H1 (cell line): ENCODE results near the gene KIAA0319L. TPM values are rescaled to one million over a fixed set of nuclear protein-coding genes. Genes with fewer than 3 reads are reported as not detected.

ENCODE experiments used
- CTCF ChIA-PET: fragments of 300-600 bp; sonication (Branson Sonifier 250); formaldehyde crosslinking; loops from one replicate; lab custom pipeline; 2021; ENCODE audit not compliant: partially characterized antibody; lab: Charles Lee
- POLR2A ChIA-PET: fragments of 300-600 bp; sonication (Branson Sonifier 250); formaldehyde crosslinking; loops from one replicate; lab custom pipeline; 2021; ENCODE audit warnings: inconsistent platforms; ENCODE audit not compliant: partially characterized antibody; lab: Charles Lee
- DNase-seq, 2 experiments: peaks; one replicate each; pipeline versions ENCODE4 v3.0.0 to v3.0.0-alpha.2; 2010 to 2022; ENCODE audit warnings: low spot score in 2 of 2, low read depth in 1 of 2, mixed read lengths in 1 of 2
- FAIRE-seq: peaks from 2 replicates; lab custom pipeline; 2011; peaks lifted over from hg19 to GRCh38; lab: Jason Lieb, UNC
- H2AFZ ChIP-seq: 2 replicates; pipeline ENCODE4 v1.8.1; 2012; ENCODE audit warnings: low read length, inconsistent platforms
- H2AK5ac ChIP-seq: 2 replicates; pipeline ENCODE4 v1.6.1; 2013; ENCODE audit warnings: low read depth, low read length
- H2BK120ac ChIP-seq: replicated peaks from 2 replicates; pipeline ENCODE3; 2013; ENCODE audit warnings: low read depth, low read length, inconsistent platforms
- H2BK12ac ChIP-seq: 2 replicates; pipeline ENCODE4 v1.6.1; 2013; ENCODE audit warnings: low read depth, low read length
- H2BK15ac ChIP-seq: 2 replicates; pipeline ENCODE4 v1.6.1; 2013; ENCODE audit warnings: low read length
- H2BK20ac ChIP-seq: 2 replicates; pipeline ENCODE4 v1.6.1; 2013; ENCODE audit warnings: low read length
- H2BK5ac ChIP-seq: 2 replicates; pipeline ENCODE4 v1.6.1; 2013; ENCODE audit warnings: low read depth, low read length
- H3K14ac ChIP-seq: 2 replicates; pipeline ENCODE4 v1.6.1; 2013; ENCODE audit warnings: inconsistent platforms; ENCODE audit not compliant: insufficient read length
- H3K18ac ChIP-seq: 2 replicates; pipeline ENCODE4 v1.6.1; 2013; ENCODE audit warnings: low read length; ENCODE audit errors: extremely low read depth
- H3K23ac ChIP-seq: 2 replicates; pipeline ENCODE4 v1.6.1; 2013; ENCODE audit warnings: inconsistent platforms; ENCODE audit not compliant: insufficient read length
- H3K23me2 ChIP-seq: 2 replicates; pipeline ENCODE4 v1.6.1; 2013; ENCODE audit warnings: low read depth, low read length
- H3K27ac ChIP-seq: 2 replicates; pipeline ENCODE4 v1.6.1; 2011; ENCODE audit warnings: low read depth, low read length, inconsistent platforms
- H3K27me3 ChIP-seq, 4 experiments: replicated peaks in 1 of 4; 1 replicate in 1 of 4; 2 replicates in 3 of 4; pipeline versions ENCODE4 v1.6.1 to v1.8.1; 2011 to 2013; ENCODE audit warnings: low read length in 3 of 4, mild to moderate bottlenecking in 3 of 4, inconsistent platforms in 2 of 4, mixed read lengths in 2 of 4, moderate library complexity in 1 of 4; ENCODE audit not compliant: control insufficient read depth in 3 of 4, insufficient read depth in 3 of 4; ENCODE audit errors: extremely low read depth in 1 of 4
- H3K36me3 ChIP-seq, 4 experiments: 2 replicates each; pipeline versions ENCODE4 v1.6.1 to v1.8.1; 2011 to 2013; ENCODE audit warnings: mild to moderate bottlenecking in 4 of 4, low read length in 3 of 4, moderate library complexity in 2 of 4, control low read depth in 1 of 4, inconsistent platforms in 1 of 4; ENCODE audit not compliant: insufficient read depth in 4 of 4, control insufficient read depth in 2 of 4
- H3K4ac ChIP-seq: replicated peaks from 2 replicates; pipeline ENCODE3; 2013; ENCODE audit warnings: low read length, low read depth, mixed read lengths, inconsistent platforms; ENCODE audit not compliant: insufficient read length
- H3K4me1 ChIP-seq, 4 experiments: replicated peaks in 1 of 4; 1 replicate in 1 of 4; 2 replicates in 3 of 4; pipeline versions ENCODE4 v1.6.1 to v1.8.1; 2011 to 2013; ENCODE audit warnings: low read length in 3 of 4, inconsistent platforms in 2 of 4, mixed read lengths in 1 of 4; ENCODE audit not compliant: insufficient read depth in 4 of 4, control insufficient read depth in 3 of 4
- H3K4me2 ChIP-seq, 2 experiments: 2 replicates each; pipeline versions ENCODE4 v1.6.1 to v1.8.1; 2011 to 2013; ENCODE audit warnings: low read depth in 2 of 2, low read length in 2 of 2, control low read depth in 1 of 2, inconsistent platforms in 1 of 2, mild to moderate bottlenecking in 1 of 2; ENCODE audit not compliant: insufficient read depth in 1 of 2
- H3K4me3 ChIP-seq, 4 experiments: fragments of 200-600, 300-600 bp in 1 of 4; sonication (generic), shearing (Covaris generic), sonication (Bioruptor Twin) in 1 of 4; 2 replicates each; pipeline versions ENCODE4 v1.5.1 to v1.8.1; 2011 to 2016; ENCODE audit warnings: low read length in 4 of 4, low read depth in 3 of 4, control low read depth in 2 of 4, inconsistent platforms in 2 of 4, mild to moderate bottlenecking in 2 of 4, mixed read lengths in 1 of 4, moderate library complexity in 1 of 4; ENCODE audit not compliant: insufficient read depth in 2 of 4; ENCODE audit errors: extremely low read depth in 1 of 4
- H3K56ac ChIP-seq: replicated peaks from 2 replicates; pipeline ENCODE3; 2013; ENCODE audit warnings: low read depth, mild to moderate bottlenecking, mixed read lengths, low read length, inconsistent platforms; ENCODE audit not compliant: insufficient read length
- H3K79me1 ChIP-seq: 2 replicates; pipeline ENCODE4 v1.6.1; 2013; ENCODE audit warnings: low read depth, low read length, control low read depth
- H3K79me2 ChIP-seq, 2 experiments: 2 replicates each; pipeline versions ENCODE4 v1.6.1 to v1.8.1; 2012 to 2013; ENCODE audit warnings: low read length in 2 of 2, mild to moderate bottlenecking in 2 of 2, inconsistent platforms in 1 of 2; ENCODE audit not compliant: insufficient read depth in 2 of 2, control insufficient read depth in 1 of 2
- H3K9ac ChIP-seq, 4 experiments: replicated peaks in 1 of 4; 1 replicate in 1 of 4; 2 replicates in 3 of 4; pipeline versions ENCODE4 v1.6.1 to v1.8.1; 2011 to 2013; ENCODE audit warnings: low read depth in 3 of 4, low read length in 3 of 4, control low read depth in 2 of 4, mild to moderate bottlenecking in 2 of 4, moderate library complexity in 2 of 4, inconsistent platforms in 1 of 4; ENCODE audit errors: extremely low read depth in 1 of 4
- H3K9me3 ChIP-seq, 2 experiments: 2 replicates each; pipeline versions ENCODE4 v1.6.1 to v1.8.1; 2012 to 2013; ENCODE audit warnings: mild to moderate bottlenecking in 2 of 2, moderate library complexity in 2 of 2, control low read depth in 1 of 2, inconsistent platforms in 1 of 2, low read depth in 1 of 2, low read length in 1 of 2, mixed read lengths in 1 of 2; ENCODE audit not compliant: insufficient read depth in 2 of 2
- H4K20me1 ChIP-seq, 2 experiments: replicated peaks in 1 of 2; 2 replicates each; pipeline versions ENCODE3 to v1.8.1; 2011 to 2013; ENCODE audit warnings: inconsistent platforms in 2 of 2, low read length in 2 of 2, mild to moderate bottlenecking in 1 of 2; ENCODE audit not compliant: insufficient read depth in 2 of 2, control insufficient read depth in 1 of 2
- H4K5ac ChIP-seq: 2 replicates; pipeline ENCODE4 v1.6.1; 2013; ENCODE audit warnings: low read length, low read depth, mixed read lengths, inconsistent platforms; ENCODE audit not compliant: insufficient read length
- H4K8ac ChIP-seq: 2 replicates; pipeline ENCODE4 v1.8.0; 2013; ENCODE audit warnings: mild to moderate bottlenecking, moderate library complexity, low read length, inconsistent platforms; ENCODE audit not compliant: insufficient read depth; ENCODE audit errors: extremely low read depth
- H4K91ac ChIP-seq: replicated peaks from 2 replicates; pipeline ENCODE3; 2013; ENCODE audit warnings: low read length, mixed read lengths, inconsistent platforms; ENCODE audit not compliant: insufficient read length
- ATF3 ChIP-seq: IDR thresholded peaks from 2 replicates; pipeline ENCODE4 v1.6.1; 2011; ENCODE audit warnings: low read depth, mild to moderate bottlenecking, low read length; ENCODE audit not compliant: insufficient read depth
- BACH1 ChIP-seq: IDR thresholded peaks from 2 replicates; pipeline ENCODE4 v1.6.1; 2012; ENCODE audit warnings: low read length, improper control_type of control experiment
- GTF2F1 ChIP-seq: IDR thresholded peaks from 2 replicates; pipeline ENCODE4 v1.6.1; 2012; ENCODE audit warnings: low read depth, low read length, improper control_type of control experiment, borderline replicate concordance
- JUND ChIP-seq: IDR thresholded peaks from 2 replicates; pipeline ENCODE4 v1.6.1; 2011; ENCODE audit warnings: mild to moderate bottlenecking, improper control_type of control experiment, low read length
- KDM4A ChIP-seq: IDR thresholded peaks from one replicate; pipeline ENCODE4 v1.7.1; 2012; ENCODE audit warnings: low read depth, mild to moderate bottlenecking, moderate library complexity, low read length, inconsistent platforms; ENCODE audit not compliant: severe bottlenecking
- PHF8 ChIP-seq: fragments of 200-600 bp; sonication (generic); conservative IDR thresholded peaks from 2 replicates; pipeline ENCODE4 v1.7.1; 2012; ENCODE audit warnings: low read depth, mild to moderate bottlenecking, inconsistent platforms, low read length, moderate library complexity
- POU5F1 ChIP-seq: IDR thresholded peaks from 2 replicates; pipeline ENCODE4 v1.6.1; 2011; ENCODE audit warnings: low read depth, mild to moderate bottlenecking, low read length, moderate library complexity
- RBBP5 ChIP-seq: IDR thresholded peaks from 2 replicates; pipeline ENCODE4 v1.7.1; 2012; ENCODE audit warnings: low read depth, mild to moderate bottlenecking, inconsistent platforms, low read length, moderate library complexity, borderline replicate concordance
- SAP30 ChIP-seq: fragments of 300-600 bp; sonication (generic); IDR thresholded peaks from 2 replicates; pipeline ENCODE4 v1.7.1; 2012; ENCODE audit warnings: low read length, moderate library complexity, mild to moderate bottlenecking, inconsistent platforms; ENCODE audit not compliant: insufficient read depth, insufficient replicate concordance
- SIX5 ChIP-seq: IDR thresholded peaks from 2 replicates; pipeline ENCODE4 v1.6.1; 2011; ENCODE audit warnings: mild to moderate bottlenecking, low read depth, low read length
- SP2 ChIP-seq: IDR thresholded peaks from 2 replicates; pipeline ENCODE4 v1.6.1; 2012; ENCODE audit warnings: mild to moderate bottlenecking, low read length, inconsistent platforms
- SRF ChIP-seq: IDR thresholded peaks from 2 replicates; pipeline ENCODE4 v1.6.1; 2011; ENCODE audit warnings: mild to moderate bottlenecking, low read depth, low read length, moderate library complexity
- WGBS, 2 experiments: shearing (Covaris generic) in 1 of 2; methylation state at CpG; one replicate each; pipeline versions ENCODE4 v1.1.6 to v1.1.7; 2013 to 2015; ENCODE audit warnings: low lambda C conversion rate in 2 of 2, mixed read lengths in 2 of 2, inconsistent platforms in 1 of 2, low coverage in 1 of 2, missing lambda C conversion rate in 1 of 2; ENCODE audit not compliant: insufficient replicate concordance in 2 of 2, insufficient coverage in 1 of 2, insufficient read length in 1 of 2; ENCODE audit errors: extremely low coverage in 1 of 2, missing lambda C conversion rate in 1 of 2; 5-methylcytosine and 5-hydroxymethylcytosine counted together
- polyA plus RNA-seq, 7 experiments: library from polyadenylated mRNA; depleted of rRNA in 3 of 7; stranded (reverse) in 5 of 7; unstranded in 2 of 7; fragments of >200 nt in 5 of 7; fragments of 200-250 nt in 2 of 7; gene quantifications; 1 replicate in 5 of 7; 2 replicates in 1 of 7; 4 replicates in 1 of 7; pipeline versions ENCODE4 v1.2.1 to v1.2.3, GENCODE V29; 2011 to 2013; ENCODE audit warnings: missing spikeins in 2 of 7, mixed read lengths in 2 of 7
- total RNA-seq: library from RNA; stranded (reverse); fragmentation: NEBNext Ultra II Directional; extraction: Animal tissue kit (Norgen Biotek cat#: 25700); gene quantifications from 2 replicates; pipeline ENCODE4 v1.2.1, GENCODE V29; 2021

The KIAA0319L gene
- total and polyA plus RNA-seq, 2 of the 8 experiments (the other 6 are each of a cell fraction or from before 2014, with no cell fraction given): 40.1 to 55.7 TPM

GRCh38 chr1:35594005-35594760, 37.0 kb upstream of the KIAA0319L start:
- no peaks in the 10 kb centered on the region for H3K27me3 ChIP-seq
- no peak overlapping the region for H2BK15ac ChIP-seq
- H3K36me3 ChIP-seq: peaks cover 0 to 3% (median 0%) of the 10 kb centered on the region in 4 experiments; a peak in 2 of 8 replicates
- 91% methylated on average over 9 of the region's 9 CpGs; no CpG with 5 or more reads in 1 of the 2 experiments for WGBS, 2 experiments
- no peak overlapping the region for H3K56ac ChIP-seq
- no peaks in the 10 kb centered on the region for H3K4me1 ChIP-seq
- no peak overlapping the region for H2BK5ac ChIP-seq
- H3K4me3 ChIP-seq: no peak overlapping the region
- no peak overlapping the region for H2AFZ ChIP-seq
- no peak for FAIRE-seq
- H3K18ac ChIP-seq: no peak overlapping the region
- H4K5ac ChIP-seq: no peak overlapping the region
- POLR2A ChIA-PET: interaction anchor here (0.7 to 1.8 kb wide), 8 partner anchors 10 to 411 kb away, joined by 3 to 11 read pairs (median 4); no protein-coding TSS in a partner anchor
- H3K14ac ChIP-seq: no peak overlapping the region
- no peak overlapping the region for H3K4ac ChIP-seq
- H3K23me2 ChIP-seq: no peaks in the 10 kb centered on the region
- no peak overlapping the region for H2BK120ac ChIP-seq
- no peak overlapping the region for H3K9ac ChIP-seq
- DNase-seq: no peak
- H3K9me3 ChIP-seq: no peaks in the 10 kb centered on the region
- no peak overlapping the region for H3K4me2 ChIP-seq
- H3K79me2 ChIP-seq: no peaks in the 10 kb centered on the region
- H4K91ac ChIP-seq: no peak overlapping the region
- H4K20me1 ChIP-seq: peaks cover 0 to 12% of the 10 kb centered on the region in 2 experiments
- H3K27ac ChIP-seq: no peak overlapping the region
- no peak overlapping the region for H2AK5ac ChIP-seq
- H2BK12ac ChIP-seq: no peak overlapping the region
- no peak overlapping the region for H3K23ac ChIP-seq
- CTCF ChIA-PET: interaction anchor here (1.1 to 1.8 kb wide), 4 partner anchors 12 to 133 kb away, joined by 4 to 8 read pairs (median 6); no protein-coding TSS in a partner anchor
- no peak overlapping the region for H4K8ac ChIP-seq
- H3K79me1 ChIP-seq: 0 out of 2 replicates have a peak, but pooled peaks cover 2% of the 10 kb centered on the region
- no peak overlapping the region for H2BK20ac ChIP-seq
- TF ChIP-seq GTF2F1: no peak
- TF ChIP-seq SIX5: no peak
- TF ChIP-seq POU5F1: no peak
- no peak for TF ChIP-seq BACH1
- no peak for TF ChIP-seq ATF3
- TF ChIP-seq KDM4A: no peak
- TF ChIP-seq PHF8: no peak
- no peak for TF ChIP-seq SP2
- no peak for TF ChIP-seq RBBP5
- no peak for TF ChIP-seq SAP30
- no peak for TF ChIP-seq JUND
- no peak for TF ChIP-seq SRF
